HepG2 (cell line): ENCODE data around the gene REEP3.

Experiments used
- CREB1 ChIP-seq, 2 experiments: fragments of 450-650 bp in 1 of 2; IDR thresholded peaks; 2 replicates each; pipeline ENCODE4 v1.6.1; 2016 to 2017; ENCODE audit warnings: control low read depth in 1 of 2, mild to moderate bottlenecking in 1 of 2, missing compliant biosample characterization in 1 of 2, missing genetic modification characterization in 1 of 2
- NFYB ChIP-seq: sonication (generic); formaldehyde crosslinking; IDR thresholded peaks from 2 replicates; pipeline ENCODE4 v1.4.0; 2020; ENCODE audit warnings: missing genetic modification reagents
- POLR2AphosphoS5 ChIP-seq: IDR thresholded peaks from 2 replicates; pipeline ENCODE4 v1.6.1; 2012; ENCODE audit warnings: low read depth, low read length
- POLR2G ChIP-seq: fragments of 200-400 bp; formaldehyde crosslinking; IDR thresholded peaks from 2 replicates; pipeline ENCODE4 v1.6.1; 2018; ENCODE audit warnings: mild to moderate bottlenecking, low read depth, low read length, moderate library complexity
- TCF7L2 ChIP-seq: IDR thresholded peaks from 2 replicates; pipeline ENCODE4 v1.6.1; 2011; ENCODE audit warnings: mild to moderate bottlenecking, low read depth, low read length, moderate library complexity
- ZNF24 ChIP-seq: fragments of 450-650 bp; IDR thresholded peaks from 2 replicates; pipeline ENCODE4 v1.6.1; 2017; ENCODE audit warnings: antibody characterized with exemption, mild to moderate bottlenecking
- ZNF562 ChIP-seq: sonication (generic); formaldehyde crosslinking; IDR thresholded peaks from 2 replicates; pipeline ENCODE4 v1.8.0; 2022; ENCODE audit warnings: missing genetic modification reagents, borderline replicate concordance
- ZNF569 ChIP-seq: sonication (generic); formaldehyde crosslinking; IDR thresholded peaks from 2 replicates; pipeline ENCODE4 v1.5.0; 2020; ENCODE audit warnings: mild to moderate bottlenecking, missing genetic modification reagents, moderate library complexity, borderline replicate concordance
- TF ChIP-seq, protein P1 (sequence below): sonication (generic); formaldehyde crosslinking; IDR thresholded peaks from 2 replicates; pipeline ENCODE4 v1.5.0; 2020; ENCODE audit warnings: mild to moderate bottlenecking, missing genetic modification reagents, moderate library complexity
- TF ChIP-seq, protein P2 (sequence below), 2 experiments: sonication (generic) in 1 of 2; formaldehyde crosslinking in 1 of 2; IDR thresholded peaks; 2 replicates each; pipeline versions ENCODE4 v1.4.0 to v1.6.1; 2018 to 2020; ENCODE audit warnings: missing genetic modification reagents in 2 of 2, borderline replicate concordance in 1 of 2, low read depth in 1 of 2, mild to moderate bottlenecking in 1 of 2, missing biosample characterization in 1 of 2

DNA sequence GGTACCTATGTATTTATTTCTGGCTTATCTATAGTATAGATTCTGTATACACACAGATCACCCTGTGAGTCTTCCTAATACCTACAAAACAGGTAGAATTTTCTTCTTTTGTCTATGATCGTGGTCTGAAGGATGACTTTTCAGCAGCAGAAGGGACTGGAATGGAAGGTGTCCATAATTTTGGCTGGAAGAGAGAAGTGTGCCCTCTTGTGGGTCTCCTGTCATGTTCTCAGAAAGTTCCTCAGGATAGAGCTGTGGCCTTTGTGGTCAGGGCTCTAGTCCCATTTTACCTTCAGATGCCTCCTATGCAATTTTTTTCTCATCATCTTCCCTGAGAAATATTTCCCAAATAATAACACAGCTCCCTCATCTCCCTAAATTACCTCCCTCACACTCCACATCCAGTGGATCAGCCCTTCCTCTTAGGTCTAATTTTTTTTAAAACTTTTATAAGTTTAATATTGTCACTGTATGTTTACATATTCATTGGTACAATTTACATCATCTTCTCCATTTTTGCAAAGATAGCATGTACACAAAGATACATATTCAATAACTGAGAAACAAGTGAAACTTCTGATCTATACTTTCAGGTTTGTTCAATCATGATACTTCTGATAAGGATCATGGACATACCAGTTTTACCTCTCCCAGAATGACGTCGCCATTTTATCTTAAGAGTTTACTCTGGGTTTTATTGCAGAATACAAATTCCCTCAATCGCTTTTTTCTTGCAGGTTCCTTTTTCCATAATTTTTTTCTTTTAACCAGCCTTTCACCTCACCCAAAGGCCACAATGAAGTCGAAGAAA, 112.7 kb downstream of the REEP3 start:
- TF ChIP-seq ZNF24, result no peak
- no peak for TF ChIP-seq ZNF569
- no peak for TF ChIP-seq POLR2AphosphoS5
- TF ChIP-seq, protein P1, sequence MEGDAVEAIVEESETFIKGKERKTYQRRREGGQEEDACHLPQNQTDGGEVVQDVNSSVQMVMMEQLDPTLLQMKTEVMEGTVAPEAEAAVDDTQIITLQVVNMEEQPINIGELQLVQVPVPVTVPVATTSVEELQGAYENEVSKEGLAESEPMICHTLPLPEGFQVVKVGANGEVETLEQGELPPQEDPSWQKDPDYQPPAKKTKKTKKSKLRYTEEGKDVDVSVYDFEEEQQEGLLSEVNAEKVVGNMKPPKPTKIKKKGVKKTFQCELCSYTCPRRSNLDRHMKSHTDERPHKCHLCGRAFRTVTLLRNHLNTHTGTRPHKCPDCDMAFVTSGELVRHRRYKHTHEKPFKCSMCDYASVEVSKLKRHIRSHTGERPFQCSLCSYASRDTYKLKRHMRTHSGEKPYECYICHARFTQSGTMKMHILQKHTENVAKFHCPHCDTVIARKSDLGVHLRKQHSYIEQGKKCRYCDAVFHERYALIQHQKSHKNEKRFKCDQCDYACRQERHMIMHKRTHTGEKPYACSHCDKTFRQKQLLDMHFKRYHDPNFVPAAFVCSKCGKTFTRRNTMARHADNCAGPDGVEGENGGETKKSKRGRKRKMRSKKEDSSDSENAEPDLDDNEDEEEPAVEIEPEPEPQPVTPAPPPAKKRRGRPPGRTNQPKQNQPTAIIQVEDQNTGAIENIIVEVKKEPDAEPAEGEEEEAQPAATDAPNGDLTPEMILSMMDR (CRISPR knock-in tag), result peak; percentile 63
- TF ChIP-seq CREB1 (IDR thresholded peaks at IDR 0.05), result no peak
- TF ChIP-seq CREB1 (CRISPR knock-in tag; IDR thresholded peaks at IDR 0.05), result no peak
- no peak for TF ChIP-seq TCF7L2
- TF ChIP-seq POLR2G, result no peak
- TF ChIP-seq NFYB (CRISPR knock-in tag), result no peak
- TF ChIP-seq, protein P2, sequence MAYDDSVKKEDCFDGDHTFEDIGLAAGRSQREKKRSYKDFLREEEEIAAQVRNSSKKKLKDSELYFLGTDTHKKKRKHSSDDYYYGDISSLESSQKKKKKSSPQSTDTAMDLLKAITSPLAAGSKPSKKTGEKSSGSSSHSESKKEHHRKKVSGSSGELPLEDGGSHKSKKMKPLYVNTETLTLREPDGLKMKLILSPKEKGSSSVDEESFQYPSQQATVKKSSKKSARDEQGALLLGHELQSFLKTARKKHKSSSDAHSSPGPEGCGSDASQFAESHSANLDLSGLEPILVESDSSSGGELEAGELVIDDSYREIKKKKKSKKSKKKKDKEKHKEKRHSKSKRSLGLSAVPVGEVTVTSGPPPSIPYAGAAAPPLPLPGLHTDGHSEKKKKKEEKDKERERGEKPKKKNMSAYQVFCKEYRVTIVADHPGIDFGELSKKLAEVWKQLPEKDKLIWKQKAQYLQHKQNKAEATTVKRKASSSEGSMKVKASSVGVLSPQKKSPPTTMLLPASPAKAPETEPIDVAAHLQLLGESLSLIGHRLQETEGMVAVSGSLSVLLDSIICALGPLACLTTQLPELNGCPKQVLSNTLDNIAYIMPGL (CRISPR knock-in tag; IDR thresholded peaks at IDR 0.05; ENCODE audit: borderline replicate concordance in 1 of 2, low read depth in 1 of 2), result no peak
- TF ChIP-seq ZNF562 (CRISPR knock-in tag), result no peak
